ENCODE measurements around the gene TAOK2. TPM values are rescaled to one million over a fixed set of nuclear protein-coding genes. Genes with fewer than 3 reads are reported as not detected.
A peak's percentile ranks its signal among the peaks of the same experiment; 100 is the strongest.

TAOK2 gene
- total and polyA plus RNA-seq, 2 of the 4 experiments (the other 2 are of a cell fraction), result 23.0 to 31.7 TPM

GRCh38 chr16:29925781-29926710 lies 47.6 kb upstream of the TAOK2 start, which contains the start of gene KCTD13 (continued):
- no peak for TF ChIP-seq USF2 (IDR thresholded peaks at IDR 0.05; ENCODE audit: low read depth, low read length)
- peak; percentile 67 for TF ChIP-seq POLR2A (IDR thresholded peaks at IDR 0.05; ENCODE audit: low read depth, low read length)
- TF ChIP-seq NFE2L2 (IDR thresholded peaks at IDR 0.05; ENCODE audit: low read depth, low read length), result no peak
- TF ChIP-seq BHLHE40 (IDR thresholded peaks at IDR 0.05; ENCODE audit: low read depth, low read length), result peak; percentile 58
